Ovary (tissue), 9 donors: Measurements from ENCODE around the gene AP1S1. TPM values are rescaled to one million over a fixed set of nuclear protein-coding genes. Genes with fewer than 3 reads are reported as not detected.
A peak's percentile ranks its signal among the peaks of the same experiment; 100 is the strongest.

Experiments used
- DNase-seq, 5 donors: peaks; one replicate each; pipeline ENCODE4 v3.0.0-alpha.2; 2019 to 2020
- H3K27ac ChIP-seq, 2 donors: fragments of 200-600 bp; one replicate each; pipeline versions ENCODE4 v1.5.1 to v1.8.0; 2019 to 2022
- H3K27me3 ChIP-seq: fragments of 200-600 bp; one replicate; pipeline ENCODE4 v1.8.0; 2022
- H3K36me3 ChIP-seq: fragments of 200-600 bp; sonication (generic); one replicate; pipeline ENCODE4 v1.5.1; 2019
- H3K4me1 ChIP-seq: one replicate; pipeline ENCODE4 v1.8.1; 2013; ENCODE audit warnings: mild to moderate bottlenecking, moderate library complexity; ENCODE audit not compliant: insufficient read depth
- H3K4me3 ChIP-seq: fragments of 200-600 bp; sonication (generic); one replicate; pipeline ENCODE4 v1.5.1; 2017
- H3K9me3 ChIP-seq, 2 donors: fragments of 200-600 bp in 1 of 2; sonication (generic) in 1 of 2; one replicate each; pipeline versions ENCODE4 v1.5.1 to v1.8.1; 2013 to 2019; ENCODE audit warnings: mild to moderate bottlenecking in 1 of 2, moderate library complexity in 1 of 2
- CTCF ChIP-seq, 3 donors: fragments of 450-650 bp in 2 of 3; fragments of 200-600 bp in 1 of 3; IDR thresholded peaks; one replicate each; pipeline versions ENCODE4 v1.5.1 to v1.8.0; 2016 to 2022; ENCODE audit warnings: antibody characterized with exemption in 3 of 3, mild to moderate bottlenecking in 1 of 3
- EP300 ChIP-seq: sonication (generic); formaldehyde crosslinking; IDR thresholded peaks from one replicate; pipeline ENCODE4 v1.6.1; 2017; ENCODE audit warnings: antibody characterized with exemption
- POLR2A ChIP-seq: fragments of 450-650 bp; IDR thresholded peaks from one replicate; pipeline ENCODE4 v1.6.1; 2017; ENCODE audit warnings: antibody characterized with exemption, mild to moderate bottlenecking, moderate library complexity
- WGBS, 3 donors: extraction: QIAGEN DNeasy Blood & Tissue Kit in 1 of 3; methylation state at CpG; one replicate each; pipeline versions ENCODE4 v1.1.5 to v1.1.7; 2013 to 2017; 5-methylcytosine and 5-hydroxymethylcytosine counted together
- intact Hi-C, 4 donors: fragments of 100-400 bp; cut with DNase I; formaldehyde crosslinking; loops; one replicate each; pipeline versions ENCODE4 v1.11.0 to v1.15.1; 2022 to 2023
- polyA plus RNA-seq, 2 donors: library from polyadenylated mRNA; stranded (reverse); fragments of 200-250 nt in 1 of 2; fragments of 350-450 nt in 1 of 2; fragmentation: Illumina TruSeq in 1 of 2; extraction: RNeasy Lipid Tissue Mini Kit (QIAGEN cat#74804) in 1 of 2; gene quantifications; one replicate each; pipeline ENCODE4 v1.2.3, GENCODE V29; 2013 to 2014
- total RNA-seq, 7 donors: library from RNA; depleted of rRNA in 2 of 7; stranded (reverse); fragments of >200 nt in 2 of 7; fragmentation: NEBNext Ultra II Directional in 3 of 7; extraction: Animal tissue kit (Norgen Biotek cat#: 25700) in 3 of 7; gene quantifications; one replicate each; pipeline versions ENCODE4 v1.1.0 to v1.2.4, GENCODE V29; 2016 to 2023
- donor health status: DM: no; HTN: no; CAD: no; lungs with moderate emphysema.
- donor health status: DM: no; HTN: no; CAD: no.
- donor health status: Bipolar disorder and iron deficiency.
- donor health status: DM: yes; HTN: yes; CAD: no.
- donor health status: DM: no; HTN: no; CAD: no.
- donor health status: DM: yes; HTN: yes; CAD: no.

The AP1S1 gene
- total and polyA plus RNA-seq, 9 donors = 17.4 to 54.9 (median 27.0) TPM

- Histone ChIP-seq H3K4me3 (no peak overlapping the region), H3K4me1 (peaks cover 1% of the 10 kb centered on the region), H3K9me3 (no peaks in the 10 kb centered on the region), H3K36me3 (no peaks in the 10 kb centered on the region), H3K27ac (no peak overlapping the region), H3K27me3 (no peaks in the 10 kb centered on the region)
- intact Hi-C loops = loop anchor here in 2 of 4 donors (10.0 kb wide), 1 partner anchor 144 kb away; no protein-coding TSS in a partner anchor
- TF ChIP-seq POLR2A (no peak), CTCF (IDR thresholded peaks at IDR 0.05) (no peak), EP300 (no peak)
- WGBS, 3 donors = 86 to 95% (median 92%) methylated on average over 4 of the region's 4 CpGs
- no peak for DNase-seq
Measured at GRCh38 chr7:101140746-101141382, 13.4 kb upstream of the AP1S1 start.

GRCh38 chr7:101151908-101152651 is 2.2 kb upstream of the AP1S1 start:
- Histone ChIP-seq H3K27ac (no peak overlapping the region), H3K27me3 (no peaks in the 10 kb centered on the region), H3K4me1 (peaks cover 10% of the 10 kb centered on the region), H3K9me3 (no peaks in the 10 kb centered on the region), H3K4me3 (no peak overlapping the region), H3K36me3 (no peaks in the 10 kb centered on the region)
- TF ChIP-seq CTCF (IDR thresholded peaks at IDR 0.05) (no peak), POLR2A (no peak), EP300 (no peak)
- intact Hi-C loops = no loop called here
- DNase-seq = no peak
- WGBS, 3 donors = 73 to 84% (median 82%) methylated on average over 2 of the region's 2 CpGs

GRCh38 chr7:101154693-101155102 is 422 bp downstream of the AP1S1 start:
- no peaks in the 10 kb centered on the region for H3K9me3 ChIP-seq
- H3K4me1 ChIP-seq = peaks cover 10% of the 10 kb centered on the region
- H3K27me3 ChIP-seq = no peaks in the 10 kb centered on the region
- H3K4me3 ChIP-seq = peak overlapping the region; percentile 63
- H3K36me3 ChIP-seq = no peaks in the 10 kb centered on the region
- no peak for TF ChIP-seq POLR2A
- no peak for TF ChIP-seq CTCF (IDR thresholded peaks at IDR 0.05)
- no peak for TF ChIP-seq EP300
- 0% methylated on average over 27 to 34 of the region's 34 CpGs for WGBS, 3 donors
- H3K27ac ChIP-seq = no peak overlapping the region
- DNase-seq = no peak
- intact Hi-C loops = no loop called here

GRCh38 chr7:101155303-101155702 is 1.0 kb downstream of the AP1S1 start:
- Histone ChIP-seq H3K27ac (no peak overlapping the region), H3K4me1 (peaks cover 10% of the 10 kb centered on the region), H3K27me3 (no peaks in the 10 kb centered on the region), H3K9me3 (no peaks in the 10 kb centered on the region), H3K4me3 (peak overlapping the region; percentile 63), H3K36me3 (no peaks in the 10 kb centered on the region)
- intact Hi-C loops = no loop called here
- WGBS, 3 donors = 46 to 57% (median 46%) methylated on average over 4 of the region's 4 CpGs
- no peak for TF ChIP-seq POLR2A
- no peak for TF ChIP-seq EP300
- no peak for TF ChIP-seq CTCF (IDR thresholded peaks at IDR 0.05)
- no peak for DNase-seq
